HepG2 (cell line): ENCODE data around the gene TRMT112. TPM values are rescaled to one million over a fixed set of nuclear protein-coding genes. Genes with fewer than 3 reads are reported as not detected.

ENCODE experiments used
- EED ChIP-seq: sonication (generic); formaldehyde crosslinking; IDR thresholded peaks from 2 replicates; pipeline ENCODE4 v1.5.0; 2020; ENCODE audit warnings: mild to moderate bottlenecking, missing genetic modification reagents
- GPN1 ChIP-seq: sonication (generic); formaldehyde crosslinking; IDR thresholded peaks from 2 replicates; pipeline ENCODE4 v1.5.1; 2020; ENCODE audit warnings: missing genetic modification reagents, borderline replicate concordance
- KLF15 ChIP-seq: sonication (generic); formaldehyde crosslinking; IDR thresholded peaks from 2 replicates; pipeline ENCODE4 v1.8.1; 2023; ENCODE audit warnings: borderline replicate concordance, mild to moderate bottlenecking, inconsistent platforms, missing genetic modification reagents, mixed read lengths
- KLF6 ChIP-seq: IDR thresholded peaks from 2 replicates; pipeline ENCODE4 v1.8.0; 2016; ENCODE audit warnings: missing biosample characterization, missing genetic modification reagents
- MAF1 ChIP-seq: sonication (generic); formaldehyde crosslinking; IDR thresholded peaks from 2 replicates; pipeline ENCODE4 v1.5.0; 2020; ENCODE audit warnings: missing genetic modification reagents, borderline replicate concordance
- MAFF ChIP-seq: IDR thresholded peaks from 2 replicates; pipeline ENCODE4 v1.6.1; 2011; ENCODE audit warnings: low read depth, low read length, improper control_type of control experiment
- PHB2 ChIP-seq: fragments of 450-650 bp; IDR thresholded peaks from 2 replicates; pipeline ENCODE4 v1.6.1; 2018; ENCODE audit not compliant: partially characterized antibody
- PTBP1 ChIP-seq: fragments of 200-400 bp; formaldehyde crosslinking; IDR thresholded peaks from 2 replicates; pipeline ENCODE4 v1.6.1; 2018; ENCODE audit warnings: low read length, low read depth; ENCODE audit not compliant: poor library complexity, severe bottlenecking
- SAFB2 ChIP-seq: sonication (generic); formaldehyde crosslinking; IDR thresholded peaks from 2 replicates; pipeline ENCODE4 v1.5.1; 2020; ENCODE audit warnings: missing genetic modification reagents, low read depth, mild to moderate bottlenecking, borderline replicate concordance
- SAP130 ChIP-seq: IDR thresholded peaks from 2 replicates; pipeline ENCODE4 v1.6.1; 2016; ENCODE audit warnings: low read depth
- SMC3 ChIP-seq: IDR thresholded peaks from 2 replicates; pipeline ENCODE4 v1.6.1; 2011; ENCODE audit warnings: low read length, improper control_type of control experiment
- TAF1 ChIP-seq: sonication (generic); formaldehyde crosslinking; IDR thresholded peaks from 2 replicates; pipeline ENCODE4 v1.4.0; 2020; ENCODE audit warnings: missing genetic modification reagents
- TCF12 ChIP-seq, 2 experiments: fragments of 450-650 bp in 1 of 2; sonication (generic) in 1 of 2; formaldehyde crosslinking in 1 of 2; IDR thresholded peaks; 2 replicates each; pipeline versions ENCODE4 v1.6.1 to v1.8.0; 2017 to 2022; ENCODE audit warnings: antibody characterized with exemption in 1 of 2, mild to moderate bottlenecking in 1 of 2, missing genetic modification reagents in 1 of 2, moderate library complexity in 1 of 2
- THAP11 ChIP-seq: IDR thresholded peaks from 2 replicates; pipeline ENCODE4 v1.6.1; 2016; ENCODE audit warnings: missing biosample characterization, missing genetic modification reagents
- XRCC5 ChIP-seq: fragments of 200-400 bp; formaldehyde crosslinking; optimal IDR thresholded peaks from 2 replicates; pipeline ENCODE3; 2017; ENCODE audit warnings: mild to moderate bottlenecking, low read length
- ZBTB7B ChIP-seq: sonication (generic); formaldehyde crosslinking; IDR thresholded peaks from 2 replicates; pipeline ENCODE4 v1.4.0; 2020; ENCODE audit warnings: missing genetic modification reagents
- ZNF317 ChIP-seq: sonication (generic); formaldehyde crosslinking; IDR thresholded peaks from 2 replicates; pipeline ENCODE4 v1.5.0; 2020; ENCODE audit warnings: mild to moderate bottlenecking, missing genetic modification reagents
- ZNF510 ChIP-seq: sonication (generic); formaldehyde crosslinking; IDR thresholded peaks from 2 replicates; pipeline ENCODE4 v1.4.0; 2020; ENCODE audit warnings: low read depth, mild to moderate bottlenecking, missing genetic modification reagents
- ZNF556 ChIP-seq: sonication (generic); formaldehyde crosslinking; IDR thresholded peaks from 2 replicates; pipeline ENCODE4 v1.4.0; 2020; ENCODE audit warnings: mild to moderate bottlenecking, missing genetic modification reagents, borderline replicate concordance
- ZNF557 ChIP-seq: sonication (generic); formaldehyde crosslinking; IDR thresholded peaks from 2 replicates; pipeline ENCODE4 v1.4.0; 2020; ENCODE audit warnings: missing genetic modification reagents
- ZNF720 ChIP-seq: sonication (generic); formaldehyde crosslinking; IDR thresholded peaks from 2 replicates; pipeline ENCODE4 v1.4.0; 2020; ENCODE audit warnings: missing genetic modification reagents
- ZNF747 ChIP-seq: sonication (generic); formaldehyde crosslinking; IDR thresholded peaks from 2 replicates; pipeline ENCODE4 v1.8.1; 2023; ENCODE audit warnings: missing genetic modification reagents, mild to moderate bottlenecking, borderline replicate concordance
- ZNF773 ChIP-seq: sonication (generic); formaldehyde crosslinking; IDR thresholded peaks from 2 replicates; pipeline ENCODE4 v1.4.0; 2020; ENCODE audit warnings: missing genetic modification reagents, borderline replicate concordance
- ZNF790 ChIP-seq: sonication (generic); formaldehyde crosslinking; IDR thresholded peaks from 2 replicates; pipeline ENCODE4 v1.8.0; 2022; ENCODE audit warnings: missing genetic modification reagents, mild to moderate bottlenecking, borderline replicate concordance
- polyA plus RNA-seq, 8 experiments: library from polyadenylated mRNA; depleted of rRNA in 3 of 8; stranded (reverse) in 7 of 8; unstranded in 1 of 8; fragments of >200 nt; fragmentation: Illumina TruSeq in 4 of 8; extraction: Trizol in 4 of 8; gene quantifications; 2 replicates each; pipeline versions ENCODE4 v1.2.1 to v1.2.3, GENCODE V29; 2011 to 2016; ENCODE audit warnings: low read depth in 4 of 8, missing spikeins in 1 of 8, mixed read lengths in 1 of 8; ENCODE audit not compliant: insufficient read depth in 1 of 8
- total RNA-seq, 5 experiments: library from RNA; depleted of rRNA; stranded (reverse); fragments of >200 nt; fragmentation: Illumina TruSeq; extraction: Trizol; gene quantifications; 2 replicates each; pipeline ENCODE4 v1.2.3, GENCODE V29; 2016; ENCODE audit warnings: low read depth in 1 of 5
- TF ChIP-seq, protein P1 (sequence below): sonication (generic); formaldehyde crosslinking; IDR thresholded peaks from 2 replicates; pipeline ENCODE4 v1.5.0; 2020; ENCODE audit warnings: missing genetic modification reagents
- TF ChIP-seq, protein P2 (sequence below): sonication (generic); formaldehyde crosslinking; IDR thresholded peaks from 2 replicates; pipeline ENCODE4 v1.8.0; 2022; ENCODE audit warnings: missing genetic modification reagents, low read depth, mild to moderate bottlenecking, borderline replicate concordance
- TF ChIP-seq, protein P3 (sequence below): IDR thresholded peaks from 2 replicates; pipeline ENCODE4 v1.6.1; 2016; ENCODE audit warnings: missing compliant biosample characterization, missing genetic modification reagents, borderline replicate concordance
- TF ChIP-seq, protein P4 (sequence below), 2 experiments: fragments of 450-650 bp in 1 of 2; sonication (generic) in 1 of 2; formaldehyde crosslinking; IDR thresholded peaks; 2 replicates each; pipeline versions ENCODE4 v1.5.0 to v1.8.0; 2020 to 2022; ENCODE audit warnings: mild to moderate bottlenecking in 1 of 2, missing genetic modification reagents in 1 of 2

Gene TRMT112
- total and polyA plus RNA-seq, 2 of the 13 experiments (the other 11 are each of a cell fraction or from before 2014, with no cell fraction given), result 186 to 409 TPM

DNA sequence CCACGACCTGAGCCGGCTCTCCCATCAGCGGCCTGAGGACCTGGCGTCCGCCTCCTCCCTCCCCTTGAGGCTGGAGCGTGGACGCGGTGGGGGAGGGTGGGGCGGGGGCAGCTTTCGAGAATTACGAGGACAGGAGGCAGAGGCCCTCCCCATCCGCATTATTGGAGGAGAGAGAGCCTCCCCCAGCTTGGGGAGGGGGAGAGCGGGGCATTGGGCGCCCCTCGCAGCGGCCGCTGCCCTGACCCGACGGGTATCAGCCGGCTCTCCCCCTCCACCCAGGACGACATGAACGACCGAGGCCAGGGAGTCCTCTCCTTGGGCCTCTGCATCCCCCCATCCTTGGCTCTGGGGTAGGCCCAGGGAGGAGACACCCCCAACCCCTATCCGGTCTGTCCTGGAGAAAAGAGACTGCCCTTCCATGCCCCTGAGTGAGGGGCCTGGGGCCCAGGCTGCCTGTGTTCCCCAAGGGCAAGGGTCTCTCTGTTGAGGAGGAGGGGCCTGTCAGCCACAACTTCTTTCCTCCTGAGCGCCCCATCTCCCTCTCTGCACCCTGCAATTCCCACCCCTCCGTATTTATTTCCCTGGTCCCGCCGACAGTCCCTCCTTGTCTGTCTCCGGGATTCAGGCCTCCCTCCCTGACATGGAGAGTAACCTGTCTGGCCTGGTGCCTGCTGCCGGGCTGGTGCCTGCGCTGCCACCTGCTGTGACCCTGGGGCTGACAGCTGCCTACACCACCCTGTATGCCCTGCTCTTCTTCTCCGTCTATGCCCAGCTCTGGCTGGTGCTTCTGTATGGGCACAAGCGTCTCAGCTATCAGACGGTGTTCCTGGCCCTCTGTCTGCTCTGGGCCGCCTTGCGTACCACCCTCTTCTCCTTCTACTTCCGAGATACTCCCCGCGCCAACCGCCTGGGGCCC is 31.2 kb downstream of the TRMT112 start (continued):
- TF ChIP-seq, protein P1, sequence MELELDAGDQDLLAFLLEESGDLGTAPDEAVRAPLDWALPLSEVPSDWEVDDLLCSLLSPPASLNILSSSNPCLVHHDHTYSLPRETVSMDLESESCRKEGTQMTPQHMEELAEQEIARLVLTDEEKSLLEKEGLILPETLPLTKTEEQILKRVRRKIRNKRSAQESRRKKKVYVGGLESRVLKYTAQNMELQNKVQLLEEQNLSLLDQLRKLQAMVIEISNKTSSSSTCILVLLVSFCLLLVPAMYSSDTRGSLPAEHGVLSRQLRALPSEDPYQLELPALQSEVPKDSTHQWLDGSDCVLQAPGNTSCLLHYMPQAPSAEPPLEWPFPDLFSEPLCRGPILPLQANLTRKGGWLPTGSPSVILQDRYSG, result no peak
- TF ChIP-seq EED (CRISPR knock-in tag) (no peak), ZNF747 (CRISPR knock-in tag) (no peak), TAF1 (CRISPR knock-in tag) (no peak), ZNF773 (CRISPR knock-in tag) (no peak), ZNF790 (no peak), SAFB2 (CRISPR knock-in tag) (no peak), ZNF317 (no peak), GPN1 (CRISPR knock-in tag) (no peak), MAFF (no peak), KLF15 (CRISPR knock-in tag) (0 out of 2 replicates have a peak, but pooled peaks have one; percentile 32), THAP11 (CRISPR knock-in tag) (no peak), ZNF556 (no peak), ZBTB7B (no peak), SMC3 (peak; percentile 1; the same call in 1 of the 2 replicates), ZNF720 (CRISPR knock-in tag) (no peak), ZNF510 (CRISPR knock-in tag) (no peak), PTBP1 (no peak), PHB2 (no peak), KLF6 (0 out of 2 replicates have a peak, but pooled peaks have one; percentile 15), XRCC5 (peak; percentile 11), ZNF557 (CRISPR knock-in tag) (no peak), TCF12 (IDR thresholded peaks at IDR 0.05) (no peak), TCF12 (CRISPR knock-in tag; IDR thresholded peaks at IDR 0.05) (no peak), MAF1 (no peak), SAP130 (CRISPR knock-in tag) (peak; percentile 37; the same call in 1 of the 2 replicates)
- TF ChIP-seq, protein P2, sequence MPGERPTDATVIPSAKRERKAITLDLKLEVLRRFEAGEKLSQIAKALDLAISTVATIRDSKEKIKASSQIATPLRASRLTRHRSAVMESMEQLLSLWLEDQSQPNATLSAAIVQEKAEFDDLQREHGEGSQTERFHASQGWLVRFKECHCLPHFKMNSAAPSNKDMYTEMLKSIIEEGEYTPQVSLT (CRISPR knock-in tag), result no peak
- TF ChIP-seq, protein P3, sequence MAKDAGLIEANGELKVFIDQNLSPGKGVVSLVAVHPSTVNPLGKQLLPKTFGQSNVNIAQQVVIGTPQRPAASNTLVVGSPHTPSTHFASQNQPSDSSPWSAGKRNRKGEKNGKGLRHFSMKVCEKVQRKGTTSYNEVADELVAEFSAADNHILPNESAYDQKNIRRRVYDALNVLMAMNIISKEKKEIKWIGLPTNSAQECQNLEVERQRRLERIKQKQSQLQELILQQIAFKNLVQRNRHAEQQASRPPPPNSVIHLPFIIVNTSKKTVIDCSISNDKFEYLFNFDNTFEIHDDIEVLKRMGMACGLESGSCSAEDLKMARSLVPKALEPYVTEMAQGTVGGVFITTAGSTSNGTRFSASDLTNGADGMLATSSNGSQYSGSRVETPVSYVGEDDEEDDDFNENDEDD (CRISPR knock-in tag), result no peak
- TF ChIP-seq, protein P4, sequence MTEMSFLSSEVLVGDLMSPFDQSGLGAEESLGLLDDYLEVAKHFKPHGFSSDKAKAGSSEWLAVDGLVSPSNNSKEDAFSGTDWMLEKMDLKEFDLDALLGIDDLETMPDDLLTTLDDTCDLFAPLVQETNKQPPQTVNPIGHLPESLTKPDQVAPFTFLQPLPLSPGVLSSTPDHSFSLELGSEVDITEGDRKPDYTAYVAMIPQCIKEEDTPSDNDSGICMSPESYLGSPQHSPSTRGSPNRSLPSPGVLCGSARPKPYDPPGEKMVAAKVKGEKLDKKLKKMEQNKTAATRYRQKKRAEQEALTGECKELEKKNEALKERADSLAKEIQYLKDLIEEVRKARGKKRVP (CRISPR knock-in tag; IDR thresholded peaks at IDR 0.05), result no peak
